CD8-positive, alpha-beta memory T cell (primary cell): ENCODE results near the gene DNTTIP2. TPM values are rescaled to one million over a fixed set of nuclear protein-coding genes. Genes with fewer than 3 reads are reported as not detected.

Experiments
- CTCF ChIA-PET: fragments of 350-600 bp; sonication (Branson Sonifier 250); formaldehyde crosslinking; loops from one replicate; lab custom pipeline; 2021; ENCODE audit warnings: antibody characterized with exemption; lab: Charles Lee
- POLR2A ChIA-PET: fragments of 350-600 bp; sonication (Branson Sonifier 250); formaldehyde crosslinking; loops from one replicate; lab custom pipeline; 2021; ENCODE audit warnings: antibody characterized with exemption; lab: Charles Lee
- DNase-seq, 5 donors: peaks; one replicate each; pipeline versions ENCODE4 v3.0.0 to v3.0.0-alpha.2; 2020 to 2022; ENCODE audit warnings: mixed read lengths in 1 of 5
- H3K27ac ChIP-seq: one replicate; pipeline ENCODE4 v1.7.0; 2013; ENCODE audit warnings: low read depth, mild to moderate bottlenecking, low read length, moderate library complexity
- H3K27me3 ChIP-seq: 2 replicates; pipeline ENCODE4 v1.7.0; 2013; ENCODE audit warnings: low read length, mild to moderate bottlenecking; ENCODE audit not compliant: insufficient read depth, poor library complexity, severe bottlenecking
- H3K36me3 ChIP-seq: 2 replicates; pipeline ENCODE4 v1.7.0; 2013; ENCODE audit warnings: mild to moderate bottlenecking, low read length, moderate library complexity; ENCODE audit not compliant: insufficient read depth
- H3K4me1 ChIP-seq: 2 replicates; pipeline ENCODE4 v1.7.0; 2013; ENCODE audit warnings: mild to moderate bottlenecking, low read length, moderate library complexity; ENCODE audit not compliant: insufficient read depth
- H3K4me3 ChIP-seq: 2 replicates; pipeline ENCODE4 v1.7.0; 2013; ENCODE audit warnings: mild to moderate bottlenecking, low read length
- H3K9me3 ChIP-seq: 2 replicates; pipeline ENCODE4 v1.7.0; 2013; ENCODE audit warnings: mild to moderate bottlenecking, low read length
- H3K27ac Mint-ChIP-seq, 8 donors: one replicate each; pipeline ENCODE4 v1.8.0; 2020 to 2021; ENCODE audit warnings: mixed read lengths in 8 of 8, mild to moderate bottlenecking in 6 of 8, inconsistent platforms in 3 of 8, moderate library complexity in 3 of 8
- H3K27me3 Mint-ChIP-seq, 2 donors: one replicate each; pipeline ENCODE4 v1.8.0; 2020 to 2021; ENCODE audit warnings: mixed read lengths in 2 of 2, mild to moderate bottlenecking in 1 of 2, moderate library complexity in 1 of 2
- H3K36me3 Mint-ChIP-seq, 3 donors: one replicate each; pipeline ENCODE4 v1.8.0; 2020 to 2021; ENCODE audit warnings: mixed read lengths in 3 of 3, inconsistent platforms in 1 of 3, mild to moderate bottlenecking in 1 of 3
- H3K4me1 Mint-ChIP-seq, 3 donors: one replicate each; pipeline ENCODE4 v1.8.0; 2020 to 2021; ENCODE audit warnings: mixed read lengths in 3 of 3, inconsistent platforms in 1 of 3, mild to moderate bottlenecking in 1 of 3
- H3K4me3 Mint-ChIP-seq, 7 donors: one replicate each; pipeline ENCODE4 v1.8.0; 2020 to 2021; ENCODE audit warnings: mixed read lengths in 7 of 7, mild to moderate bottlenecking in 6 of 7, moderate library complexity in 4 of 7, inconsistent platforms in 2 of 7
- H3K9me3 Mint-ChIP-seq, 5 donors: one replicate each; pipeline ENCODE4 v1.8.0; 2020 to 2022; ENCODE audit warnings: mixed read lengths in 5 of 5, mild to moderate bottlenecking in 3 of 5, moderate library complexity in 2 of 5, inconsistent platforms in 1 of 5
- polyA plus RNA-seq: library from polyadenylated mRNA; unstranded; fragments of 300-500 nt; fragmentation: Illumina TruSeq; gene quantifications from one replicate; pipeline ENCODE4 v1.2.3, GENCODE V29; 2021
- total RNA-seq, 2 experiments: library from RNA; stranded (reverse); gene quantifications; one replicate each; pipeline ENCODE4 v1.2.3, GENCODE V29; 2021

DNTTIP2 gene
- total and polyA plus RNA-seq, 3 experiments from 2014 or later: 87.5 to 109 (median 100) TPM

- no peaks in the 10 kb centered on the region for H3K27me3 Mint-ChIP-seq
- no peaks in the 10 kb centered on the region for H3K4me1 Mint-ChIP-seq
- H3K9me3 Mint-ChIP-seq: no peaks in the 10 kb centered on the region
- H3K36me3 ChIP-seq: no peaks in the 10 kb centered on the region
- H3K27ac ChIP-seq: no peak overlapping the region
- DNase-seq: no peak
- H3K9me3 ChIP-seq: no peaks in the 10 kb centered on the region
- H3K36me3 Mint-ChIP-seq: peaks cover 0 to 5% (median 0%) of the 10 kb centered on the region in 3 donors
- CTCF ChIA-PET: interaction anchor here (1.6 kb wide), 1 partner anchor 11 kb away, joined by 4 read pairs; no protein-coding TSS in a partner anchor
- no peaks in the 10 kb centered on the region for H3K4me1 ChIP-seq
- POLR2A ChIA-PET: no interaction called here
- no peaks in the 10 kb centered on the region for H3K27me3 ChIP-seq
- no peak overlapping the region for H3K4me3 Mint-ChIP-seq
- no peak overlapping the region for H3K4me3 ChIP-seq
- no peak overlapping the region for H3K27ac Mint-ChIP-seq
Observed at GRCh38 chr1:93824834-93825233, 54.2 kb downstream of the DNTTIP2 start.

- Histone ChIP-seq H3K4me1 (peaks cover 7% of the 10 kb centered on the region), H3K4me3 (no peak overlapping the region), H3K27me3 (no peaks in the 10 kb centered on the region), H3K36me3 (no peaks in the 10 kb centered on the region), H3K27ac (no peak overlapping the region), H3K9me3 (no peaks in the 10 kb centered on the region)
- no peaks in the 10 kb centered on the region for H3K27me3 Mint-ChIP-seq
- no peak for DNase-seq
- peaks cover 8 to 9% (median 9%) of the 10 kb centered on the region in 3 donors for H3K4me1 Mint-ChIP-seq
- H3K36me3 Mint-ChIP-seq: peaks cover 0 to 5% (median 0%) of the 10 kb centered on the region in 3 donors
- H3K27ac Mint-ChIP-seq: peak overlapping the region in 1 of 8 donors; percentile 52
- ChIA-PET POLR2A (no interaction called here), CTCF (interaction anchor here (1.6 kb wide), 1 partner anchor 9 kb away, joined by 4 read pairs; no protein-coding TSS in a partner anchor)
- H3K4me3 Mint-ChIP-seq: no peak overlapping the region
- H3K9me3 Mint-ChIP-seq: no peaks in the 10 kb centered on the region
Observed at GRCh38 chr1:93822730-93823425, 56.1 kb downstream of the DNTTIP2 start.

- H3K9me3 ChIP-seq: no peaks in the 10 kb centered on the region
- no peaks in the 10 kb centered on the region for H3K36me3 ChIP-seq
- CTCF ChIA-PET: no interaction called here
- Mint-ChIP-seq H3K4me1 (peaks cover 17 to 21% (median 21%) of the 10 kb centered on the region in 3 donors), H3K4me3 (no peak overlapping the region), H3K27me3 (peaks cover 0 to 1% of the 10 kb centered on the region in 2 donors), H3K9me3 (no peaks in the 10 kb centered on the region), H3K27ac (peak overlapping the region in 3 of 8 donors; percentile 11 to 49 (median 31)), H3K36me3 (peaks cover 0 to 5% (median 0%) of the 10 kb centered on the region in 3 donors)
- no peak for DNase-seq
- POLR2A ChIA-PET: no interaction called here
- H3K4me3 ChIP-seq: no peak overlapping the region
- H3K27ac ChIP-seq: no peak overlapping the region
- H3K4me1 ChIP-seq: peaks cover 18% of the 10 kb centered on the region
- no peaks in the 10 kb centered on the region for H3K27me3 ChIP-seq
Observed at GRCh38 chr1:93821423-93822144, 57.4 kb downstream of the DNTTIP2 start.

GRCh38 chr1:93820554-93821422, 58.2 kb downstream of the DNTTIP2 start:
- Histone ChIP-seq H3K27ac (no peak overlapping the region), H3K9me3 (no peaks in the 10 kb centered on the region), H3K36me3 (no peaks in the 10 kb centered on the region), H3K4me1 (peaks cover 18% of the 10 kb centered on the region), H3K27me3 (no peaks in the 10 kb centered on the region), H3K4me3 (no peak overlapping the region)
- Mint-ChIP-seq H3K9me3 (no peaks in the 10 kb centered on the region), H3K27me3 (peaks cover 0 to 1% of the 10 kb centered on the region in 2 donors), H3K27ac (no peak overlapping the region), H3K4me1 (peaks cover 17 to 22% (median 21%) of the 10 kb centered on the region in 3 donors), H3K4me3 (no peak overlapping the region), H3K36me3 (peaks cover 0 to under 1% (median 0%) of the 10 kb centered on the region in 3 donors)
- POLR2A ChIA-PET: no interaction called here
- CTCF ChIA-PET: no interaction called here
- no peak for DNase-seq

- Mint-ChIP-seq H3K27ac (peak overlapping the region; percentile 42 to 89 (median 68)), H3K4me1 (peaks cover 17 to 22% (median 21%) of the 10 kb centered on the region in 3 donors), H3K27me3 (peaks cover 0 to 1% of the 10 kb centered on the region in 2 donors), H3K9me3 (no peaks in the 10 kb centered on the region), H3K4me3 (no peak overlapping the region), H3K36me3 (no peaks in the 10 kb centered on the region)
- no peaks in the 10 kb centered on the region for H3K9me3 ChIP-seq
- DNase-seq: no peak
- H3K4me1 ChIP-seq: peaks cover 18% of the 10 kb centered on the region
- no peak overlapping the region for H3K4me3 ChIP-seq
- no peaks in the 10 kb centered on the region for H3K36me3 ChIP-seq
- no peaks in the 10 kb centered on the region for H3K27me3 ChIP-seq
- ChIA-PET CTCF (interaction anchor here (1.3 to 1.9 kb wide), 4 partner anchors 26 to 193 kb away, joined by 3 to 6 read pairs (median 5); no protein-coding TSS in a partner anchor), POLR2A (no interaction called here)
- H3K27ac ChIP-seq: no peak overlapping the region
Observed at GRCh38 chr1:93818570-93818959, 60.4 kb downstream of the DNTTIP2 start.

- Mint-ChIP-seq H3K27ac (peak overlapping the region; percentile 42 to 96 (median 77)), H3K9me3 (no peaks in the 10 kb centered on the region), H3K27me3 (peaks cover 0 to 1% of the 10 kb centered on the region in 2 donors), H3K4me1 (peaks cover 17 to 22% (median 21%) of the 10 kb centered on the region in 3 donors), H3K36me3 (no peaks in the 10 kb centered on the region), H3K4me3 (peak overlapping the region in 4 of 7 donors; percentile 16 to 55 (median 18))
- H3K4me3 ChIP-seq: no peak overlapping the region
- ChIA-PET POLR2A (no interaction called here), CTCF (interaction anchor here (1.2 to 1.9 kb wide), 5 partner anchors 26 to 192 kb away, joined by 3 to 6 read pairs (median 5); no protein-coding TSS in a partner anchor)
- no peaks in the 10 kb centered on the region for H3K27me3 ChIP-seq
- H3K4me1 ChIP-seq: peaks cover 18% of the 10 kb centered on the region
- no peaks in the 10 kb centered on the region for H3K9me3 ChIP-seq
- peak in 4 of 5 donors; percentile 23 to 64 (median 37) for DNase-seq
- no peak overlapping the region for H3K27ac ChIP-seq
- no peaks in the 10 kb centered on the region for H3K36me3 ChIP-seq
Observed at GRCh38 chr1:93817819-93818569, 61.0 kb downstream of the DNTTIP2 start.
